Calu3 (cell line): ENCODE data around the gene WWOX. TPM values are rescaled to one million over a fixed set of nuclear protein-coding genes. Genes with fewer than 3 reads are reported as not detected.

Source experiments
- BruUV-seq: library from RNA; stranded (reverse); fragments of 400-500 nt; replicated peaks from 2 replicates; lab custom pipeline; 2021; lab: Mats Ljungman, UMichigan
- CTCF ChIA-PET: fragments of 300-600 bp; sonication (Branson Sonifier 250); formaldehyde crosslinking; loops from one replicate; lab custom pipeline; 2022; ENCODE audit warnings: antibody characterized with exemption; lab: Charles Lee
- DNase-seq: peaks from one replicate; pipeline ENCODE4 v3.0.0; 2022
- H3K27ac Mint-ChIP-seq: one replicate; pipeline ENCODE4 v1.8.0; 2022; ENCODE audit warnings: mixed read lengths; ENCODE audit not compliant: unreplicated experiment
- H3K27me3 Mint-ChIP-seq: one replicate; pipeline ENCODE4 v1.8.0; 2022; ENCODE audit warnings: mixed read lengths; ENCODE audit not compliant: unreplicated experiment
- H3K36me3 Mint-ChIP-seq: one replicate; pipeline ENCODE4 v1.8.0; 2022; ENCODE audit warnings: mild to moderate bottlenecking, moderate library complexity, mixed read lengths; ENCODE audit not compliant: insufficient read depth, unreplicated experiment
- H3K4me1 Mint-ChIP-seq: one replicate; pipeline ENCODE4 v1.8.0; 2022; ENCODE audit warnings: mild to moderate bottlenecking, low read depth, mixed read lengths; ENCODE audit not compliant: unreplicated experiment
- H3K4me3 Mint-ChIP-seq: one replicate; pipeline ENCODE4 v1.8.0; 2022; ENCODE audit warnings: mild to moderate bottlenecking, low read depth, moderate library complexity, mixed read lengths; ENCODE audit not compliant: unreplicated experiment
- H3K9me3 Mint-ChIP-seq: one replicate; pipeline ENCODE4 v1.8.0; 2022; ENCODE audit warnings: low read depth, mixed read lengths; ENCODE audit not compliant: unreplicated experiment
- intact Hi-C: fragments of 100-400 bp; cut with micrococcal nuclease; formaldehyde crosslinking; loops from one replicate; pipeline ENCODE4 v1.10.0; 2022; ENCODE audit not compliant: unreplicated experiment
- total RNA-seq: library from RNA; stranded (reverse); gene quantifications from 2 replicates; pipeline ENCODE4 v1.2.3, GENCODE V29; 2022
- TF ChIP-seq, protein P1 (sequence below): fragments of 200-600 bp; IDR thresholded peaks from one replicate; pipeline ENCODE4 v1.8.0; 2022; ENCODE audit warnings: antibody characterized with exemption; ENCODE audit not compliant: unreplicated experiment

WWOX gene
- total RNA-seq, 1 experiment from 2014 or later, result 33.5 TPM

GRCh38 chr16:79036541-79036940 is 937.1 kb downstream of the WWOX start:
- no TSS peak for BruUV-seq

GRCh38 chr16:79037521-79038373 is 938.3 kb downstream of the WWOX start:
- CTCF ChIA-PET, result no interaction called here
- no peaks in the 10 kb centered on the region for H3K36me3 Mint-ChIP-seq
- no TSS peak for BruUV-seq

More at GRCh38 chr16:79036541-79036940, 937.1 kb downstream of the WWOX start:
- no peak overlapping the region for H3K4me3 Mint-ChIP-seq
- no peaks in the 10 kb centered on the region for H3K36me3 Mint-ChIP-seq
- no peaks in the 10 kb centered on the region for H3K4me1 Mint-ChIP-seq
- H3K27ac Mint-ChIP-seq, result no peak overlapping the region
- CTCF ChIA-PET, result no interaction called here
- H3K27me3 Mint-ChIP-seq, result no peaks in the 10 kb centered on the region
- TF ChIP-seq, protein P1, sequence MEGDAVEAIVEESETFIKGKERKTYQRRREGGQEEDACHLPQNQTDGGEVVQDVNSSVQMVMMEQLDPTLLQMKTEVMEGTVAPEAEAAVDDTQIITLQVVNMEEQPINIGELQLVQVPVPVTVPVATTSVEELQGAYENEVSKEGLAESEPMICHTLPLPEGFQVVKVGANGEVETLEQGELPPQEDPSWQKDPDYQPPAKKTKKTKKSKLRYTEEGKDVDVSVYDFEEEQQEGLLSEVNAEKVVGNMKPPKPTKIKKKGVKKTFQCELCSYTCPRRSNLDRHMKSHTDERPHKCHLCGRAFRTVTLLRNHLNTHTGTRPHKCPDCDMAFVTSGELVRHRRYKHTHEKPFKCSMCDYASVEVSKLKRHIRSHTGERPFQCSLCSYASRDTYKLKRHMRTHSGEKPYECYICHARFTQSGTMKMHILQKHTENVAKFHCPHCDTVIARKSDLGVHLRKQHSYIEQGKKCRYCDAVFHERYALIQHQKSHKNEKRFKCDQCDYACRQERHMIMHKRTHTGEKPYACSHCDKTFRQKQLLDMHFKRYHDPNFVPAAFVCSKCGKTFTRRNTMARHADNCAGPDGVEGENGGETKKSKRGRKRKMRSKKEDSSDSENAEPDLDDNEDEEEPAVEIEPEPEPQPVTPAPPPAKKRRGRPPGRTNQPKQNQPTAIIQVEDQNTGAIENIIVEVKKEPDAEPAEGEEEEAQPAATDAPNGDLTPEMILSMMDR, result no peak
- peaks cover 13% of the 10 kb centered on the region for H3K9me3 Mint-ChIP-seq
- intact Hi-C loops, result no loop called here
- no peak for DNase-seq

DNA sequence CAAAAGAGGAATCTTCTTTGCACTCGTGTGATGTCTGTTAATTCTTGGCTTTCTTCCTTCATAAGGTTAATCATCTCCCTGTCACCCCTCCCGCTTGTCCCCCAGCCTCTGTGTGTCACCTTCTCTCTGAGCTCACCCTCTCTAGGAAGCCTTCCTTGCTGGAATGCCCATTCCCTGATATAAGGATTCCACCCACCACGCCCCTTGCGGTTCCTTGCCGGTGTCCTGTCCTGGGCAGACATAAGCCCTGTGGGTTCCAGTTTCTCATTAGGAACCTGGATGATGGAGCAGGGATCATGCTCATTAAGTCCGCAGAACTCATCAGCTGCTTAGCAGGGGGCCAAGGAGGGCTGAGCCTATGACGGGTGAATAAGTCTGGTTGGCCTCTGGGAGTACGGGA is 941.8 kb downstream of the WWOX start:
- Mint-ChIP-seq H3K4me1 (no peaks in the 10 kb centered on the region), H3K36me3 (no peaks in the 10 kb centered on the region), H3K4me3 (no peak overlapping the region), H3K27me3 (no peaks in the 10 kb centered on the region), H3K27ac (no peak overlapping the region), H3K9me3 (peaks cover 4% of the 10 kb centered on the region)
- intact Hi-C loops, result no loop called here
- CTCF ChIA-PET, result interaction anchor here (1.1 kb wide), 1 partner anchor 14 kb away, joined by 3 read pairs; no protein-coding TSS in a partner anchor
- BruUV-seq, result no TSS peak
- TF ChIP-seq, protein P1, result no peak
- DNase-seq, result no peak

More at GRCh38 chr16:79037521-79038373, 938.3 kb downstream of the WWOX start:
- H3K27me3 Mint-ChIP-seq, result no peaks in the 10 kb centered on the region
- intact Hi-C loops, result no loop called here
- no peak overlapping the region for H3K27ac Mint-ChIP-seq
- no peaks in the 10 kb centered on the region for H3K4me1 Mint-ChIP-seq
- peaks cover 13% of the 10 kb centered on the region for H3K9me3 Mint-ChIP-seq
- H3K4me3 Mint-ChIP-seq, result no peak overlapping the region
- DNase-seq, result no peak
- TF ChIP-seq, protein P1, result no peak

GRCh38 chr16:79042141-79042540 is 942.7 kb downstream of the WWOX start:
- CTCF ChIA-PET, result interaction anchor here (0.6 kb wide), 1 partner anchor 942 kb away, joined by 3 read pairs; no protein-coding TSS in a partner anchor
- H3K27me3 Mint-ChIP-seq, result no peaks in the 10 kb centered on the region
- TF ChIP-seq, protein P1, result no peak
- no TSS peak for BruUV-seq
- H3K4me3 Mint-ChIP-seq, result no peak overlapping the region
- no peaks in the 10 kb centered on the region for H3K9me3 Mint-ChIP-seq
- H3K4me1 Mint-ChIP-seq, result no peaks in the 10 kb centered on the region
- H3K27ac Mint-ChIP-seq, result no peak overlapping the region
- H3K36me3 Mint-ChIP-seq, result no peaks in the 10 kb centered on the region
- intact Hi-C loops, result no loop called here
- DNase-seq, result no peak
